Ovary (tissue), 3 donors: ENCODE data around the gene SYTL3.

ENCODE experiments used
- CTCF ChIP-seq, 3 donors: fragments of 450-650 bp in 2 of 3; fragments of 200-600 bp in 1 of 3; IDR thresholded peaks; one replicate each; pipeline versions ENCODE4 v1.5.1 to v1.8.0; 2016 to 2022; ENCODE audit warnings: antibody characterized with exemption in 3 of 3, mild to moderate bottlenecking in 1 of 3
- EP300 ChIP-seq: sonication (generic); formaldehyde crosslinking; IDR thresholded peaks from one replicate; pipeline ENCODE4 v1.6.1; 2017; ENCODE audit warnings: antibody characterized with exemption
- donor health status: DM: no; HTN: no; CAD: no.

DNA sequence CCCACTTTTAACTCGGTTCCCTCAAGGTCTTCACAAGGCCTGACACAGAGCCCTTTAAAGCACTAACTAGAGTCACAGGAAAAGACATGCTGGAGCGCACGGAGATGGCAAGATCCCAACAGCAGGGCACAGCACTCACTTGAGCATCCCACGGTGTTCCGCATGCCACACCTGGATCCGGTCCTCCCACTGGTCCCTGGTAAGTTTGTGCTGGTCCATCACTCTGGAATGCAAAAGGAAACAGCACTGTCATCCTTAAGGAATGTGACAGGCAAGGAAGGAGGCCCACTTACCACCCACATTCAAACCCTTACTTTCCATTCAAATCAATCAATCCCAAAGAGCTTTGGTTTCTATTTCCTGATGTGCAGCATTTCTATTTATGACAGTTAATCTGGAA is 134.7 kb downstream of the SYTL3 start:
- no peak for TF ChIP-seq CTCF (IDR thresholded peaks at IDR 0.05)
- TF ChIP-seq EP300 = no peak
